IPS DF 4.7 (cell line): ENCODE measurements around the gene MAU2.

Experiments
- DNase-seq: peaks from one replicate; pipeline ENCODE4 v3.0.0-alpha.2; 2013; ENCODE audit warnings: low spot score; ENCODE audit errors: extremely low read depth

MAU2 gene

DNA sequence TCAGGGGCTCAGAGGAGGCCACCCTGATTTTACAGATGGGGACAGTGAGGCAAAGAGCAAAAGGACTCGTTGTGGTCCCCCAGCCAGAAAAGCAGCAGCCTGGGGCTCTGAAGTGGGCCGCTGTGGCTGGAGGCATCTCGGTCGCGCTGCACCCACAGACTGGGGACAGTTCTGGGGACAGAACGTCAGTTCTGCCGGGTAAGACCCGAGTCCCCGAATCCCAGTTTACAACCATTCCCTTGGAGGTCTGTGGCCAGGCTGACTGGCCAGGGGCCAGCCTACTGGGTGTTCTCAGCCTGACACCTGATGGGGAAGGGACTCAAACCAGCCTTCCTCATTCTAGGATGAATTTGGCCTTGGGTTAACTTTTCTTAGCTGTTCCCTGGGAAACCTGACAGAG lies 14.4 kb upstream of the MAU2 start:
- DNase-seq = no peak

DNA sequence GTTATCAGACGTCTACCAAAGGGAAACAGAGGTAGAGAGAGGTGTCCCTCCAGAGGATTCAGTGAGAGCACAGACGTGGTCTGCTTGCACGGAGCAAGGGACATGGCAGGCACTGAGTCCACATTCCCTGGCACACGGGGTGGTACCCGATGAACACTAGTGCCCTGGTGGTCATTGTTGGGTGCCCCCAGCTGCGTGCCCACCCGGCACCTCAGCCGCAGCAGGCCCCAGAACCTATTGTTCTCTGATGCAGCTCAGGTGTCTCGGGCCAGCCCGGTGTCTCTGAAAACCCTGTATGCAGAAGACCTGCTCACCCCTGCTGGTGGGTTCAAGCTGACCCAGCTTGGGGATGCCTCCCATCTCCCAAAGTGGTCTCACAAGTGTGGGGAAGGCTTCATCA lies 12.3 kb upstream of the MAU2 start:
- DNase-seq = no peak

DNA sequence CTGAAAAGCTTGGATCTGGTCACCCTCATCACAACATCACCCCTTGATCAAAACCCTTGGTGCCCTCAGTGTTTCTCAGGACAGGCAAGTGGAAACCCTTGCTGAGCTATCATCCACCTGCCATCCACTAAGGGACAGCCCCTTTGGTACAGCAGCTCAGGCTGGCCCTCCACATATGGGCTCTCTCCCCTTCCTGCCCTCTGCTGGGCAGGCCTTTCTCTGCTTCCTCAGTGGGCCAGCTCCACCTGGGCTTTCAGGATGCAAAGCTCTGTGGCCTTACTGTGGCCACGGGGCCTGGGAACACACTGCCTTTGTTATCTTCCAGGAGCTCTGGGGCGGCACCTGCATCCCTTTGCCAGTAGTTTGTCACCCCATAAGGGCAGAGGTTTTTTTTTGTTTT lies 5.2 kb upstream of the MAU2 start:
- no peak for DNase-seq

- DNase-seq = no peak
Observed at GRCh38 chr19:19316082-19316481, 4.5 kb upstream of the MAU2 start.

- DNase-seq = no peak
Observed at GRCh38 chr19:19319732-19320360, 783 bp upstream of the MAU2 start.

- DNase-seq = no peak
Observed at GRCh38 chr19:19321141-19321577, 530 bp downstream of the MAU2 start.

GRCh38 chr19:19324059-19324770 lies 3.6 kb downstream of the MAU2 start:
- no peak for DNase-seq

- no peak for DNase-seq
Observed at GRCh38 chr19:19327672-19328071, 7.0 kb downstream of the MAU2 start.

DNA sequence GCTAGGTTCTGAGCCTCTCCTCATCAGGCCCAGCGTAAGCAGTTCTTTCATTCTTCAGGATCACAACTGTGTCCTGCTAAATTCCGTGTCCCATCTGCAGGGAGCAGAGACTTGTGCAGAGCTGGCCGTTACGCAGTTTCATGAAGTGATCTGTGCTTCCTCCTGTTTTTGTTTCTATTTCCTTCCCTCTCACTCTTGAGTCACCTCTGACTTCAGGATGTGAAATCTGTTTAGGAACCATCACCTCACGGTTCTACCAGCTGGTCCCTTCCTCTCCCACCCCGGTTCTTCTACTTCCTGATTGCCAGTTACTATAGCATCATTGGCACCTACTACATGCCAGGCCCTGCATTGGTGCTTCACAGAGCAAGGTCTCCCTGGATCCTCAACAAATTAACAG lies 8.5 kb downstream of the MAU2 start:
- no peak for DNase-seq

GRCh38 chr19:19334063-19334988 lies 13.7 kb downstream of the MAU2 start:
- no peak for DNase-seq

GRCh38 chr19:19334989-19335344 lies 14.3 kb downstream of the MAU2 start:
- DNase-seq = no peak

GRCh38 chr19:19335408-19336158 lies 15.0 kb downstream of the MAU2 start:
- DNase-seq = no peak

- DNase-seq = no peak
Observed at GRCh38 chr19:19336597-19336996, 16.0 kb downstream of the MAU2 start.

- no peak for DNase-seq
Observed at GRCh38 chr19:19337120-19337519, 16.5 kb downstream of the MAU2 start.

DNA sequence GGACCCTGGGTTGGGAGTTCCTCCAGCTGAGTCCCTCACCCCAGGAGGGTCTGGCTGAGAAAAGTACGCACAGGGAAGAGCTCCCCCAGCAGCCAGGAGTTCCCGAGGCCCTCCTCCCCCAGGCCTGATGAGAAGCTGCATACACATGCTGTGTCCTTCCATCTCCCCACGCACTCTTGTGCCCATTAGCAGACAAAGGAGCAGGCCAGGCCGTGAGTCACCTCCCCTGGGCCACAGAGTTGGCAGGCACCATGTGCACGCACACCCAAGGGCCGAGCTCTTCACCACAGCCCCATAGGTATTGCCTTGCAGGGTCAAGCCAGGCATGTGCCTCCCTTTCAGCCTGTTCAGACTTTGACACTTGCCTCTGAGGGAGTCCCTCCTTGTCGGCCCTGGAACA lies 17.5 kb downstream of the MAU2 start:
- DNase-seq = no peak

DNA sequence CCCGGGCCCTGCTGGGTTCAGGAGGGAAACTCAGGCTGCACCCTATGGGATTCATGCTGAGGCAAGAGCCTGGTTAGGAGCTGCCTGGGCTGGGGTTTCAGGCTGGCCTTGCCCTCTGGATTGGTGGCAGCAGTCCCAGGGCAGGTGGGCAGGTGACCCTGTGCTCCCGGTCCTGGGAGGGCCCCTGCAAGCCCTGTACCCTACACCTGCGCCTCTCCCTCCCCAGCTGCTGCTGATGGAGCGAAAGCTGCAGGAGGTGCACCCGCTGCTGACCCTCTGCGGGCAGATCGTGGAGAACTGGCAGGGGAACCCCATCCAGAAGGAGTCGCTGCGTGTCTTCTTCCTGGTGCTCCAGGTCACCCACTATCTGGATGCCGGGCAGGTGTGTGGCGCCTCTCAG lies 20.4 kb downstream of the MAU2 start:
- DNase-seq = no peak

- no peak for DNase-seq
Observed at GRCh38 chr19:19342086-19343015, 21.7 kb downstream of the MAU2 start.

DNA sequence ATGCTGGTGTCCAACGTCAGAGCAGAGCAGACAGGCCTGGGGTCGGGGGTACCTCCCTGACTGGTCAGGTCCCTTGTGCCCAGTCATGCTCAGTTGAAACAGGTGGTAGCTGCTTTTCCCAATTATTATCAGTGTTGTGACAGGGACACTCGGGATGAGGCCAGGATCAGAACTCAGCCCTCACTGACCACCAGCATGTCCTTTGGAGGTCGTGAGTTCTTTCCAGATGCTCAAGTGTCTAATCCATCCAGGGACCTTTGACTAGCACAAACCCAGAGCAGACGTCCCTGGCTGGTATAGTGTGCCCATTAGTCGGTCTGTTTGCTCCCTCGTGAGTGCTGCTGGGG lies 22.4 kb downstream of the MAU2 start:
- DNase-seq = no peak

DNA sequence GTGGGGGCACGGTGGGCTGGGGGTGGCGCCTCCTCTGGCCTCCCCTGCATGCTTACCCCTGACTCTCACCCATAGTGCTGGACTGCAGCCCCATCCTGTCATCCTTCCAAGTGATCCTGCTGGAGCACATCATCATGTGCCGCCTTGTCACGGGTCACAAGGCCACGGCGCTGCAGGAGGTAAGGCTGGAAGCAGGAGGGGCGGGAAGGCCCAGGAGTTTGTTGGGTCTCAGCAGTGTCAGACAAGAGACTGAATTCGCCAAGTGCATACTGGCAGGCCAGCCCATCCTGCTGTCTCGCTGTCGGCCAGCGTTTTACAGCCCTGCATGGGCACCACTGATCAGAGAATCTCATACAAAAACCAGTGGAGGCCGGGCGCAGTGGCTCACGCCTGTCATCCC lies 23.1 kb downstream of the MAU2 start:
- DNase-seq = no peak

GRCh38 chr19:19345232-19345631 lies 24.6 kb downstream of the MAU2 start:
- DNase-seq = no peak

DNA sequence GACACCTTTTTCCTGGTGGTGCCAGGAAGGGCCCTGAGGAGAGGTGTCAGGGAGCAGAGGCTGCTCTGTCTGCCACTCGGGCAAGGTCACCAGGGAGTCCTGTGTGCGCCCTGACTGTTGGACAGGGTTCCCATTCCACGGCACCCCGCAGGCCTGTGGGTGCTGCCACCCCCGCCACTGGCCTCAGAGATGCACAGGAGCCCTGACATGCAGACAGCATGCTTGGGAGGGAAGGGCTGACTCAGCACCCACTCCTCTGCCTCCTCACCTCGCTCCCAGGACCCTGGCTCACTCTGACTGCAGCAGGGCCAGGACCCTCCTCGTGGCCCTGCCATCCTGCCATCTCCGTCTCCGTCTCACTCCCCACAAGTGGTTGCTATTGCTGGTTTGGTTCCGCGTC lies 25.3 kb downstream of the MAU2 start:
- no peak for DNase-seq
